ENCODE results near the gene LRRN1.

- TF ChIP-seq CTCF (IDR thresholded peaks at IDR 0.05 in 8 of 11, conservative IDR thresholded peaks at IDR 0.05 in 3 of 11) (no peak), POLR2A (IDR thresholded peaks at IDR 0.05) (no peak), POLR2AphosphoS5 (IDR thresholded peaks at IDR 0.05) (no peak)
Measured at GRCh38 chr3:3804560-3804959, 5.3 kb downstream of the LRRN1 start.

Data from spleen (tissue), 7 donors.